Measurements from ENCODE around the gene TMEM59L. TPM values are rescaled to one million over a fixed set of nuclear protein-coding genes. Genes with fewer than 3 reads are reported as not detected.

TMEM59L gene
- total and polyA plus RNA-seq, 9 donors, result 3.9 to 23.6 (median 14.9) TPM

- peaks cover 25% of the 10 kb centered on the region for H3K4me1 ChIP-seq (ENCODE audit: control insufficient read depth, insufficient read depth, low read length)
- peaks cover 26% of the 10 kb centered on the region for H3K36me3 ChIP-seq (ENCODE audit: control insufficient read depth, insufficient read depth, low read length)
- no peaks in the 10 kb centered on the region for H3K9me3 ChIP-seq (replicated peaks; ENCODE audit: control insufficient read depth, low read depth, low read length)
Observed at GRCh38 chr19:18666317-18666716, 53.6 kb downstream of the TMEM59L start.

GRCh38 chr19:18666784-18667183, 54.1 kb downstream of the TMEM59L start:
- peaks cover 26% of the 10 kb centered on the region for H3K36me3 ChIP-seq (ENCODE audit: control insufficient read depth, insufficient read depth, low read length)
- H3K27me3 ChIP-seq (ENCODE audit: control insufficient read depth, insufficient read depth, low read length), result no peaks in the 10 kb centered on the region
- WGBS (ENCODE audit: insufficient coverage), result 83% methylated on average over 5 of the region's 5 CpGs
- peaks cover 30% of the 10 kb centered on the region for H3K4me1 ChIP-seq (ENCODE audit: control insufficient read depth, insufficient read depth, low read length)
- no peak overlapping the region for H3K27ac ChIP-seq (ENCODE audit: low read length)
- no peaks in the 10 kb centered on the region for H3K9me3 ChIP-seq (replicated peaks; ENCODE audit: control insufficient read depth, low read depth, low read length)
- H3K4me3 ChIP-seq (ENCODE audit: low read length), result no peak overlapping the region
- no peak for DNase-seq

More at GRCh38 chr19:18666317-18666716, 53.6 kb downstream of the TMEM59L start:
- Histone ChIP-seq H3K4me3 (ENCODE audit: low read length) (no peak overlapping the region), H3K27ac (ENCODE audit: low read length) (no peak overlapping the region), H3K27me3 (ENCODE audit: control insufficient read depth, insufficient read depth, low read length) (no peaks in the 10 kb centered on the region)
- no peak for DNase-seq
- 80% methylated on average over 5 of the region's 12 CpGs for WGBS (ENCODE audit: insufficient coverage)

- no peak overlapping the region for H3K4me3 ChIP-seq (ENCODE audit: low read length)
- H3K36me3 ChIP-seq (ENCODE audit: control insufficient read depth, insufficient read depth, low read length), result peaks cover 26% of the 10 kb centered on the region
- H3K9me3 ChIP-seq (replicated peaks; ENCODE audit: control insufficient read depth, low read depth, low read length), result no peaks in the 10 kb centered on the region
- WGBS (ENCODE audit: insufficient coverage), result 94% methylated on average over 55 of the region's 55 CpGs
- peaks cover 39% of the 10 kb centered on the region for H3K4me1 ChIP-seq (ENCODE audit: control insufficient read depth, insufficient read depth, low read length)
- DNase-seq, result no peak
- H3K27me3 ChIP-seq (ENCODE audit: control insufficient read depth, insufficient read depth, low read length), result no peaks in the 10 kb centered on the region
- H3K27ac ChIP-seq (ENCODE audit: low read length), result no peak overlapping the region
Observed at GRCh38 chr19:18667531-18668251, 55.0 kb downstream of the TMEM59L start.

- Histone ChIP-seq H3K4me3 (ENCODE audit: low read length) (no peak overlapping the region), H3K27me3 (ENCODE audit: control insufficient read depth, insufficient read depth, low read length) (no peaks in the 10 kb centered on the region), H3K27ac (ENCODE audit: low read length) (no peak overlapping the region), H3K36me3 (ENCODE audit: control insufficient read depth, insufficient read depth, low read length) (peaks cover 26% of the 10 kb centered on the region), H3K4me1 (ENCODE audit: control insufficient read depth, insufficient read depth, low read length) (peaks cover 39% of the 10 kb centered on the region), H3K9me3 (replicated peaks; ENCODE audit: control insufficient read depth, low read depth, low read length) (no peaks in the 10 kb centered on the region)
- DNase-seq, result no peak
- 98% methylated on average over 38 of the region's 38 CpGs for WGBS (ENCODE audit: insufficient coverage)
Observed at GRCh38 chr19:18668252-18668631, 55.6 kb downstream of the TMEM59L start.

- 96% methylated on average over 54 of the region's 58 CpGs for WGBS (ENCODE audit: insufficient coverage)
- no peaks in the 10 kb centered on the region for H3K9me3 ChIP-seq (replicated peaks; ENCODE audit: control insufficient read depth, low read depth, low read length)
- H3K4me1 ChIP-seq (ENCODE audit: control insufficient read depth, insufficient read depth, low read length), result peaks cover 36% of the 10 kb centered on the region
- DNase-seq, result no peak
- H3K27me3 ChIP-seq (ENCODE audit: control insufficient read depth, insufficient read depth, low read length), result no peaks in the 10 kb centered on the region
- no peak overlapping the region for H3K4me3 ChIP-seq (ENCODE audit: low read length)
- H3K27ac ChIP-seq (ENCODE audit: low read length), result no peak overlapping the region
- peaks cover 26% of the 10 kb centered on the region for H3K36me3 ChIP-seq (ENCODE audit: control insufficient read depth, insufficient read depth, low read length)
Observed at GRCh38 chr19:18668744-18669523, 56.3 kb downstream of the TMEM59L start.

GRCh38 chr19:18669524-18669817, 56.8 kb downstream of the TMEM59L start:
- no peak overlapping the region for H3K27ac ChIP-seq (ENCODE audit: low read length)
- WGBS (ENCODE audit: insufficient coverage), result 69% methylated on average over 3 of the region's 12 CpGs
- H3K4me1 ChIP-seq (ENCODE audit: control insufficient read depth, insufficient read depth, low read length), result peaks cover 37% of the 10 kb centered on the region
- H3K4me3 ChIP-seq (ENCODE audit: low read length), result no peak overlapping the region
- H3K36me3 ChIP-seq (ENCODE audit: control insufficient read depth, insufficient read depth, low read length), result peaks cover 26% of the 10 kb centered on the region
- DNase-seq, result no peak
- H3K9me3 ChIP-seq (replicated peaks; ENCODE audit: control insufficient read depth, low read depth, low read length), result no peaks in the 10 kb centered on the region
- no peaks in the 10 kb centered on the region for H3K27me3 ChIP-seq (ENCODE audit: control insufficient read depth, insufficient read depth, low read length)

- Histone ChIP-seq H3K9me3 (replicated peaks; ENCODE audit: control insufficient read depth, low read depth, low read length) (peaks cover 4% of the 10 kb centered on the region), H3K4me1 (ENCODE audit: control insufficient read depth, insufficient read depth, low read length) (peaks cover 40% of the 10 kb centered on the region), H3K4me3 (ENCODE audit: low read length) (no peak overlapping the region), H3K27ac (ENCODE audit: low read length) (no peak overlapping the region), H3K27me3 (ENCODE audit: control insufficient read depth, insufficient read depth, low read length) (no peaks in the 10 kb centered on the region), H3K36me3 (ENCODE audit: control insufficient read depth, insufficient read depth, low read length) (peaks cover 26% of the 10 kb centered on the region)
- no peak for DNase-seq
- WGBS (ENCODE audit: insufficient coverage), result 84% methylated on average over 10 of the region's 11 CpGs
Observed at GRCh38 chr19:18669883-18670282, 57.2 kb downstream of the TMEM59L start.

GRCh38 chr19:18670312-18670711, 57.6 kb downstream of the TMEM59L start:
- no CpG with 5 or more reads among the region's 13 CpGs for WGBS (ENCODE audit: insufficient coverage)
- Histone ChIP-seq H3K4me1 (ENCODE audit: control insufficient read depth, insufficient read depth, low read length) (peaks cover 41% of the 10 kb centered on the region), H3K9me3 (replicated peaks; ENCODE audit: control insufficient read depth, low read depth, low read length) (peaks cover 5% of the 10 kb centered on the region), H3K27ac (ENCODE audit: low read length) (no peak overlapping the region), H3K4me3 (ENCODE audit: low read length) (no peak overlapping the region), H3K27me3 (ENCODE audit: control insufficient read depth, insufficient read depth, low read length) (no peaks in the 10 kb centered on the region), H3K36me3 (ENCODE audit: control insufficient read depth, insufficient read depth, low read length) (peaks cover 24% of the 10 kb centered on the region)
- DNase-seq, result peak; percentile 67

Other genes starting within 250 kb of the TMEM59L start
- 0.62 TPM for gene GDF15, start 226.7 kb upstream of the TMEM59L start, total RNA-seq
- gene GDF15, start 226.7 kb upstream of the TMEM59L start, polyA plus RNA-seq (ENCODE audit: insufficient read depth in 1 of 8, insufficient read length in 8 of 8, low replicate concordance in 1 of 8), result 1 to 10 TPM in 2 of 8 donors, under 1 TPM in 6; 0.33 to 1.8 (median 0.80) TPM
- gene LRRC25, start 215.2 kb upstream of the TMEM59L start, total RNA-seq, result 1.5 TPM
- gene LRRC25, start 215.2 kb upstream of the TMEM59L start, polyA plus RNA-seq (ENCODE audit: insufficient read depth in 1 of 8, insufficient read length in 8 of 8, low replicate concordance in 1 of 8), result 1 to 10 TPM; 1.2 to 2.4 (median 1.7) TPM
- gene SSBP4, start 193.5 kb upstream of the TMEM59L start, total RNA-seq, result 77.1 TPM
- gene SSBP4, start 193.5 kb upstream of the TMEM59L start, polyA plus RNA-seq (ENCODE audit: insufficient read depth in 1 of 8, insufficient read length in 8 of 8, low replicate concordance in 1 of 8), result 100 to 1,000 TPM; 104 to 156 (median 120) TPM
- 85.8 TPM for gene ISYNA1, start 174.7 kb upstream of the TMEM59L start, total RNA-seq
- gene ISYNA1, start 174.7 kb upstream of the TMEM59L start, polyA plus RNA-seq (ENCODE audit: insufficient read depth in 1 of 8, insufficient read length in 8 of 8, low replicate concordance in 1 of 8), result 100 to 1,000 TPM; 122 to 221 (median 180) TPM
- gene ELL, start 90.8 kb upstream of the TMEM59L start, total RNA-seq, result 11.4 TPM
- 10 to 100 TPM; 14.1 to 20.3 (median 16.7) TPM for gene ELL, start 90.8 kb upstream of the TMEM59L start, polyA plus RNA-seq (ENCODE audit: insufficient read depth in 1 of 8, insufficient read length in 8 of 8, low replicate concordance in 1 of 8)
- gene FKBP8, start 69.3 kb upstream of the TMEM59L start, total RNA-seq, result 98.8 TPM
- gene FKBP8, start 69.3 kb upstream of the TMEM59L start, polyA plus RNA-seq (ENCODE audit: insufficient read depth in 1 of 8, insufficient read length in 8 of 8, low replicate concordance in 1 of 8), result 100 to 1,000 TPM; 124 to 150 (median 137) TPM
- 47.1 TPM for gene KXD1, start 55.0 kb upstream of the TMEM59L start, total RNA-seq
- gene KXD1, start 55.0 kb upstream of the TMEM59L start, polyA plus RNA-seq (ENCODE audit: insufficient read depth in 1 of 8, insufficient read length in 8 of 8, low replicate concordance in 1 of 8), result 10 to 100 TPM; 60.1 to 82.3 (median 75.3) TPM
- gene UBA52, start 41.0 kb upstream of the TMEM59L start, total RNA-seq, result 1,370 TPM
- gene UBA52, start 41.0 kb upstream of the TMEM59L start, polyA plus RNA-seq (ENCODE audit: insufficient read depth in 1 of 8, insufficient read length in 8 of 8, low replicate concordance in 1 of 8), result 1,000 to 10,000 TPM; 1,127 to 1,404 (median 1,245) TPM
- 61.5 TPM for gene REX1BD, start 24.1 kb upstream of the TMEM59L start, total RNA-seq
- 10 to 100 TPM; 27.4 to 45.1 (median 36.1) TPM for gene REX1BD, start 24.1 kb upstream of the TMEM59L start, polyA plus RNA-seq (ENCODE audit: insufficient read depth in 1 of 8, insufficient read length in 8 of 8, low replicate concordance in 1 of 8)
- 35.0 TPM for gene CRLF1, start 6.1 kb upstream of the TMEM59L start, total RNA-seq
- 10 to 100 TPM; 11.0 to 52.6 (median 36.1) TPM for gene CRLF1, start 6.1 kb upstream of the TMEM59L start, polyA plus RNA-seq (ENCODE audit: insufficient read depth in 1 of 8, insufficient read length in 8 of 8, low replicate concordance in 1 of 8)
- 2.0 TPM for gene KLHL26, start 24.2 kb downstream of the TMEM59L start, total RNA-seq
- 1 to 10 TPM; 3.2 to 5.8 (median 4.1) TPM for gene KLHL26, start 24.2 kb downstream of the TMEM59L start, polyA plus RNA-seq (ENCODE audit: insufficient read depth in 1 of 8, insufficient read length in 8 of 8, low replicate concordance in 1 of 8)
- gene CRTC1, start 70.8 kb downstream of the TMEM59L start, total RNA-seq, result 4.3 TPM
- 10 to 100 TPM; 11.5 to 18.7 (median 15.0) TPM for gene CRTC1, start 70.8 kb downstream of the TMEM59L start, polyA plus RNA-seq (ENCODE audit: insufficient read depth in 1 of 8, insufficient read length in 8 of 8, low replicate concordance in 1 of 8)
- gene COMP, start 178.4 kb downstream of the TMEM59L start, total RNA-seq, result 13.8 TPM
- gene COMP, start 178.4 kb downstream of the TMEM59L start, polyA plus RNA-seq (ENCODE audit: insufficient read depth in 1 of 8, insufficient read length in 8 of 8, low replicate concordance in 1 of 8), result 10 to 100 TPM in 3 of 8 donors, 1 to 10 TPM in 4, under 1 TPM in 1; 0.88 to 96.3 (median 8.3) TPM
- 31.5 TPM for gene UPF1, start 219.1 kb downstream of the TMEM59L start, total RNA-seq
- gene UPF1, start 219.1 kb downstream of the TMEM59L start, polyA plus RNA-seq (ENCODE audit: insufficient read depth in 1 of 8, insufficient read length in 8 of 8, low replicate concordance in 1 of 8), result 10 to 100 TPM; 29.8 to 44.3 (median 41.6) TPM

Measured in muscle of leg (tissue), 11 donors.